Fibroblast of lung (primary cell): ENCODE measurements around the gene TIMP2. TPM values are rescaled to one million over a fixed set of nuclear protein-coding genes. Genes with fewer than 3 reads are reported as not detected.
"Not testable (repeated sequence)": the region's sequence is repeated elsewhere in the genome, so short reads cannot be mapped to it uniquely, and the experiment has no call there.

Experiments used
- DNase-seq, 2 donors: peaks; one replicate each; pipeline versions ENCODE4 v3.0.0 to v3.0.0-alpha.2; 2010; ENCODE audit warnings: low read depth in 2 of 2
- H2AFZ ChIP-seq: 2 replicates; pipeline ENCODE4 v1.5.1; 2012; ENCODE audit warnings: low read length, control low read depth, inconsistent platforms
- H3K27ac ChIP-seq: 2 replicates; pipeline ENCODE4 v1.5.1; 2011; ENCODE audit warnings: low read length, control low read depth; ENCODE audit not compliant: insufficient read depth
- H3K27me3 ChIP-seq: 2 replicates; pipeline ENCODE4 v1.5.1; 2011; ENCODE audit warnings: mild to moderate bottlenecking, low read length; ENCODE audit not compliant: control insufficient read depth, insufficient read depth
- H3K36me3 ChIP-seq: 2 replicates; pipeline ENCODE4 v1.5.1; 2011; ENCODE audit warnings: low read length; ENCODE audit not compliant: control insufficient read depth, insufficient read depth
- H3K4me1 ChIP-seq: 2 replicates; pipeline ENCODE4 v1.5.1; 2011; ENCODE audit warnings: low read length; ENCODE audit not compliant: control insufficient read depth, insufficient read depth; ENCODE audit errors: extremely low read depth
- H3K4me2 ChIP-seq: 2 replicates; pipeline ENCODE4 v1.5.1; 2011; ENCODE audit warnings: low read length, control low read depth; ENCODE audit not compliant: insufficient read depth; ENCODE audit errors: extremely low read depth
- H3K4me3 ChIP-seq, 4 experiments: fragments of 200-600 bp in 1 of 4; sonication (generic) in 1 of 4; replicated peaks in 1 of 4; 2 replicates each; pipeline ENCODE4 v1.5.1; 2011 to 2016; ENCODE audit warnings: low read length in 4 of 4, low read depth in 3 of 4, mild to moderate bottlenecking in 3 of 4, control low read depth in 2 of 4, inconsistent platforms in 1 of 4, mixed read lengths in 1 of 4; ENCODE audit not compliant: insufficient read depth in 1 of 4; ENCODE audit errors: control extremely low read depth in 1 of 4
- H3K79me2 ChIP-seq: 2 replicates; pipeline ENCODE4 v1.5.1; 2012; ENCODE audit warnings: mild to moderate bottlenecking, low read length, inconsistent platforms; ENCODE audit not compliant: control insufficient read depth, insufficient read depth
- H3K9ac ChIP-seq: 2 replicates; pipeline ENCODE4 v1.5.1; 2011; ENCODE audit warnings: mild to moderate bottlenecking, low read length, control low read depth; ENCODE audit not compliant: insufficient read depth
- H3K9me3 ChIP-seq: 2 replicates; pipeline ENCODE4 v1.5.1; 2012; ENCODE audit warnings: low read depth, low read length; ENCODE audit not compliant: control insufficient read depth, insufficient read depth
- H4K20me1 ChIP-seq: 2 replicates; pipeline ENCODE4 v1.5.1; 2011; ENCODE audit warnings: low read length; ENCODE audit not compliant: control insufficient read depth, insufficient read depth; ENCODE audit errors: extremely low read depth
- CTCF ChIP-seq, 2 donors: IDR thresholded peaks in 1 of 2; conservative IDR thresholded peaks in 1 of 2; 1 replicate in 1 of 2; 2 replicates in 1 of 2; pipeline ENCODE4 v1.5.1; 2011 to 2012; ENCODE audit warnings: low read length in 2 of 2, control low read depth in 1 of 2, inconsistent platforms in 1 of 2, low read depth in 1 of 2, mild to moderate bottlenecking in 1 of 2
- EZH2 ChIP-seq: IDR thresholded peaks from 2 replicates; pipeline ENCODE4 v1.5.1; 2012; ENCODE audit warnings: low read length, control low read depth, mild to moderate bottlenecking; ENCODE audit errors: missing control alignments
- polyA plus RNA-seq, 2 donors: library from polyadenylated mRNA; depleted of rRNA in 1 of 2; stranded (reverse) in 1 of 2; unstranded in 1 of 2; fragments of >200 nt; gene quantifications; 2 replicates each; pipeline ENCODE4 v1.2.1, GENCODE V29; 2011 to 2012; ENCODE audit warnings: missing spikeins in 1 of 2
- total RNA-seq: library from RNA; depleted of rRNA; stranded (reverse); fragments of >200 nt; gene quantifications from 2 replicates; pipeline ENCODE4 v1.2.1, GENCODE V29; 2014

TIMP2 gene
- total and polyA plus RNA-seq, 2 donors (not counting 1 experiment from before 2014, with no cell fraction given) = 155 to 745 TPM

GRCh38 chr17:78963378-78963777 is 38.2 kb upstream of the TIMP2 start:
- Histone ChIP-seq H3K9me3 (no peaks in the 10 kb centered on the region), H4K20me1 (no peaks in the 10 kb centered on the region), H3K79me2 (no peaks in the 10 kb centered on the region), H3K4me2 (no peak overlapping the region), H3K4me3 (no peak overlapping the region), H3K36me3 (peaks cover 2% of the 10 kb centered on the region), H2AFZ (no peak overlapping the region), H3K27ac (no peak overlapping the region), H3K4me1 (peaks cover 6% of the 10 kb centered on the region), H3K27me3 (no peaks in the 10 kb centered on the region), H3K9ac (no peak overlapping the region)
- TF ChIP-seq CTCF (conservative IDR thresholded peaks at IDR 0.05 in 1 of 2, IDR thresholded peaks at IDR 0.05 in 1 of 2; ENCODE audit: low read depth in 1 of 2, low read length in 2 of 2) (no peak), EZH2 (no peak)
- no peak for DNase-seq

- not testable (repeated sequence) for H3K4me2 ChIP-seq, H3K9me3 ChIP-seq, H2AFZ ChIP-seq, H3K4me1 ChIP-seq, H3K27me3 ChIP-seq, H3K9ac ChIP-seq, H4K20me1 ChIP-seq, H3K27ac ChIP-seq, H3K36me3 ChIP-seq, H3K79me2 ChIP-seq, DNase-seq, H3K4me3 ChIP-seq
These were observed 37.8 kb upstream of the TIMP2 start for GRCh38 chr17:78962984-78963348.

DNA sequence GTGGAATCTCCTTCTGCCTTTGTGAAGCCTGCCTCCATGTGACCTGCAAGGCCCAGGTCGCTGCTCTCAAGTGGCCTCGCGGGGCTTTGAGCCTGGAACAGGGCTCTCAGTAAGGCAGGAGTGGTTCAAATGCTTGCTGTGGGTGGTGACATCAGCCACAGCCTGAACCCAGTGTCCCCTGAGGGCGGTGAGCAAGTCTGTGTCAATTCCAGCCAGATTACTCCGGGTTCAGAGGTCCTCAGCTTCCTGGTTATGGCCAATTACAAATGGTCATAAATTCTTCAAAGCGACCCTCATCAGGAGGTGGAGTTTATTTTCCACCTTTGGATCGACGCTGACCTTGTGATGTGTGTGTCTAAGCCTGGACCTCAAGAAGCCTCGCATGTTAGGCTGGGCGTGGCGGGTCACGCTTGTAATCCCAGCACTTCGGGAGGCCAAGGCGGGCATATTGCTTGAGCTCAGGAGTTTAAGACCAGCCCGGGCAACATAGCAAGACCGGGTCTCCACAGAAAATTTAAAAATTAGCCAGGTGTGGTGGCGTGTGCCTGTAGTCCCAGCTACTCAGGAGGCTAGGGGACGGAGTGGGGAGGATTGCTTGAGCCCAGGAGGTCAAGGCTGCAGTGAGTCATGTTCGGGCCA is 37.3 kb upstream of the TIMP2 start:
- H3K9me3 ChIP-seq = no peaks in the 10 kb centered on the region
- H3K9ac ChIP-seq = no peak overlapping the region
- no peak overlapping the region for H3K27ac ChIP-seq
- no peak overlapping the region for H3K4me2 ChIP-seq
- no peak for DNase-seq
- no peaks in the 10 kb centered on the region for H4K20me1 ChIP-seq
- no peaks in the 10 kb centered on the region for H3K27me3 ChIP-seq
- no peaks in the 10 kb centered on the region for H3K79me2 ChIP-seq
- H2AFZ ChIP-seq = no peak overlapping the region
- H3K36me3 ChIP-seq = no peaks in the 10 kb centered on the region
- TF ChIP-seq EZH2 = no peak
- TF ChIP-seq CTCF (conservative IDR thresholded peaks at IDR 0.05 in 1 of 2, IDR thresholded peaks at IDR 0.05 in 1 of 2; ENCODE audit: low read depth in 1 of 2, low read length in 2 of 2) = no peak
- peaks cover 6% of the 10 kb centered on the region for H3K4me1 ChIP-seq
- H3K4me3 ChIP-seq = no peak overlapping the region
